22Rv1 (cell line): ENCODE data around the gene ACOX1.

Experiments
- H3K27ac ChIP-seq: fragments of 450-650 bp; 2 replicates; pipeline ENCODE4 v1.5.1; 2017
- CTCF ChIP-seq: fragments of 450-650 bp; IDR thresholded peaks from 2 replicates; pipeline ENCODE4 v1.5.1; 2017; ENCODE audit warnings: mild to moderate bottlenecking
- ZFX ChIP-seq: fragments of 450-650 bp; IDR thresholded peaks from 2 replicates; pipeline ENCODE4 v1.6.1; 2017; ENCODE audit warnings: antibody characterized with exemption, borderline replicate concordance

The ACOX1 gene

GRCh38 chr17:76014100-76014924 lies 35.3 kb upstream of the ACOX1 start:
- TF ChIP-seq ZFX (no peak), CTCF (peak; percentile 98)
- H3K27ac ChIP-seq, result no peak overlapping the region

- TF ChIP-seq ZFX, result no peak
- no peak for TF ChIP-seq CTCF
Measured at GRCh38 chr17:76013377-76013932, 34.5 kb upstream of the ACOX1 start.

GRCh38 chr17:76011951-76012350 lies 33.0 kb upstream of the ACOX1 start:
- TF ChIP-seq CTCF (no peak), ZFX (no peak)
- no peak overlapping the region for H3K27ac ChIP-seq

More at GRCh38 chr17:76013377-76013932, 34.5 kb upstream of the ACOX1 start:
- no peak overlapping the region for H3K27ac ChIP-seq

GRCh38 chr17:76009969-76010661 lies 31.1 kb upstream of the ACOX1 start:
- TF ChIP-seq CTCF (no peak), ZFX (no peak)
- H3K27ac ChIP-seq, result no peak overlapping the region

- no peak overlapping the region for H3K27ac ChIP-seq
- TF ChIP-seq CTCF (no peak), ZFX (no peak)
Measured at GRCh38 chr17:76009447-76009846, 30.5 kb upstream of the ACOX1 start.

- no peak for TF ChIP-seq CTCF
- no peak for TF ChIP-seq ZFX
- H3K27ac ChIP-seq, result no peak overlapping the region
Measured at GRCh38 chr17:76008630-76009425, 29.9 kb upstream of the ACOX1 start.
